Stimulated activated CD4-positive, alpha-beta T cell treated with anti-CD3 and anti-CD28 coated beads, Interleukin-1b, Interleukin-23, amount 100 ng/mL, for 24 hours (primary cell): ENCODE data around the gene PRSS57.

ENCODE experiments used
- DNase-seq, 4 experiments: peaks; one replicate each; pipeline ENCODE4 v3.0.0-alpha.2; 2020; ENCODE audit warnings: low read depth in 4 of 4, low spot score in 1 of 4

The PRSS57 gene

DNA sequence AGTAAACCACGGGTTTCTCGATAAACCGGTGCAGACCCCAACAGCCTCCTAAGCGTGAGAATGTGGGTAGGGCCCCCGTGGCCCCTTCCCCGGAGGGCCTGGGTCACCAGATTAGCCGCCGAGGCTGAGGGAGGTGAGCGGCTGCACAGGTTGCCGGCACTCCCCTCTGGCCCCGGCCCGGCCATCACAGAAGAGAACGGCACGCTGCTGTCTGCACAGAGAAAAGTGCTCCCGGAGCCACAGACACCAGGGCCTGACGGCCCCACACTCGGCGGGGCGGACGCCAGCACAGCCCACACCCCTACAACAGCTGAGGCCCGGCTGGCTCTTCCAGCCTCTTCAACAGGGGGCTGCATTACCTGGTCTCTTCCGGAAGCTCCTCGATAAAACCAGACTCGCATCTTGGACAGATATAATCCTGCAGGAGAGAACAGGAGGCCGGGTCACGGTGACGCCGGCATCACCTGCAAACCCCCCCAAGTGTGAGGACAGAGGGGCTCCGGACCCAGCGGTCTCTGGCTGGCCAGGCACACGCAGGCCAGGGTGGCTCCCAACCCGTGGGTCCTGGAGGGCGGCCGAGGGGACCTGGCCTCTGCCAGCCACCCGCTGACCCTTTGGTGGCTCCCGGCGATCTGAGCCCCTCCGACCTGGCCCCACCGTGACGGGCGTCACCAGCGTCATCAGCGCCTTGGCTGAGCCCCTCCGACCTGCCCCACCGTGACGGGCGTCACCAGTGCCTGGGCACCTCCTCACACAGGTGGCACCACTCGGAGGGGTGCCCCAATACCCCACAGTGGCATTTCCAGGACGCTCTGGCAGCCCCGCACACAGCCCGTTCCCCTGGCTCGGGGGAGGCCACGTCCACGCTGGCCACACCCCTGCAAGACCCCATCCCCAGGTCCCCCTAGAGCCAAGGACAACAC lies 42.5 kb downstream of the PRSS57 start:
- DNase-seq, result no peak

DNA sequence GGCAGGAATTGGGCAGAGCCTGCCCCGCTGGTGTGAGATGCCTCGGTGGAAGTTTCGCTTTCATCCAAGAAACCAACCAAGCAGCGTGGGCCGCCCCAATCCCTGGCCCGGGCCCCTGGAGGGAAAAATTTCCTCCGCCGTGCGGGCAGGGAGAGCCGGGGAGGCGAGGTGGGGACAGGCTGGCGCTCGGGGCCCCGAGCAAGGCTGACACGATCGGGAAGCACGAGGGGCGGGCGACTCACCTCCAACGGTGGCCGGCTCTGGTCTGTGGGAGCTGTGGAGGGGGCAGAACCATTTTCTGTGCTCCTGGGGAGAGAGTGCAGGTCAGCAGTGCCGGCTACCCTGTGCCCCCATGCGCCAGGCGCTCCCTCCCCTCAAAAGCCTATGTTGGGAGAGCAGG lies 43.3 kb downstream of the PRSS57 start:
- DNase-seq, result no peak

DNA sequence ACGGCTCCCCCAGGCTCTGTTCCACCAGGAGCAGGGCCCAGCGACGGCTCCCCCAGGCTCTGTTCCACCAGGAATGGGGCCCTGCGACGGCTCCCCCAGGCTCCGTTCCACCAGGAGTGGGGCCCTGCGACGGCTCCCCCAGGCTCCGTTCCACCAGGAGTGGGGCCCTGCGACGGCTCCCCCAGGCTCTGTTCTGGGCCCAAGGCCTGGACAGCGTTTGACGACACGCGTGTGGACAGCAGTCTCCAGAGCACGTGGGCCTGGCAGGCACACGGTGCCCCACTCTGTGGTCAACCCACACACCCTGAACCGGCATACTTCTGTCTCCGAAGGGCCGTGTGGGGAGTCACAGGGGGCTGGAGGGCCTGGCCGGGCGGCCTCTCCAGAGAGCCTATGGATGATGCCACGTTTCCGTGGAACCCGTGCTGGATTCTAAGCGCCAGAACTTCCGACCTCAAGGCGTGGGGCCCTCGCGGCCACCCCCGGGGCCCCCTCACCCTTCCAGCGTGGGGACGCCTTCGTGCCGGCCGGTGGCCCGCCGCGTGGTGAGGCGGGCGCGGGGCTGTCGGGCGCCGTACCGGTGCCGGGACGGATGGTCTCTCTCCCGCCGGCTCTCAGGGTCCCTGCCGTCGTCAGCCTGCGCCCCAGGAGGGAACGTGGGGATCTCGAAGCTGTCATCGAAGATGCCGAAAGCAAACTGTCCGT lies 44.0 kb downstream of the PRSS57 start:
- no peak for DNase-seq

DNA sequence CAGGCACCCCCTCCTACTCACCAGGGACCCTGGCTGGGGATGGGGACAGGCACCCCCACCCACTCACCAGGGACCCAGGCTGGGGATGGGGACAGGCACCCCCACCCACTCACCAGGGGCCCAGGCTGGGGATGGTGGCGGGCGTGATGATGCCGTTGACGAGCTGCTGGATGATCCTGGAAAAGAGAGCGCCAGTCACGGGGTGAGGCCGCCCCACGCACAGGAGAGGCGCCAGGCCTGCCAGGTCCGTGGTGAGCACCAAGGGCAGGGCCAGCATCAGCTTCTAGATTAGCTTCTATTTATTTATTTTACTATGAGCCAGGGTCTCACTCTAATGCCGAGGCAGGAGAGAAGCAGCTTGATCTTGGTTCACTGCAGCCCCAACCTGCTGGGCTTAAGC lies 45.1 kb downstream of the PRSS57 start:
- no peak for DNase-seq

DNA sequence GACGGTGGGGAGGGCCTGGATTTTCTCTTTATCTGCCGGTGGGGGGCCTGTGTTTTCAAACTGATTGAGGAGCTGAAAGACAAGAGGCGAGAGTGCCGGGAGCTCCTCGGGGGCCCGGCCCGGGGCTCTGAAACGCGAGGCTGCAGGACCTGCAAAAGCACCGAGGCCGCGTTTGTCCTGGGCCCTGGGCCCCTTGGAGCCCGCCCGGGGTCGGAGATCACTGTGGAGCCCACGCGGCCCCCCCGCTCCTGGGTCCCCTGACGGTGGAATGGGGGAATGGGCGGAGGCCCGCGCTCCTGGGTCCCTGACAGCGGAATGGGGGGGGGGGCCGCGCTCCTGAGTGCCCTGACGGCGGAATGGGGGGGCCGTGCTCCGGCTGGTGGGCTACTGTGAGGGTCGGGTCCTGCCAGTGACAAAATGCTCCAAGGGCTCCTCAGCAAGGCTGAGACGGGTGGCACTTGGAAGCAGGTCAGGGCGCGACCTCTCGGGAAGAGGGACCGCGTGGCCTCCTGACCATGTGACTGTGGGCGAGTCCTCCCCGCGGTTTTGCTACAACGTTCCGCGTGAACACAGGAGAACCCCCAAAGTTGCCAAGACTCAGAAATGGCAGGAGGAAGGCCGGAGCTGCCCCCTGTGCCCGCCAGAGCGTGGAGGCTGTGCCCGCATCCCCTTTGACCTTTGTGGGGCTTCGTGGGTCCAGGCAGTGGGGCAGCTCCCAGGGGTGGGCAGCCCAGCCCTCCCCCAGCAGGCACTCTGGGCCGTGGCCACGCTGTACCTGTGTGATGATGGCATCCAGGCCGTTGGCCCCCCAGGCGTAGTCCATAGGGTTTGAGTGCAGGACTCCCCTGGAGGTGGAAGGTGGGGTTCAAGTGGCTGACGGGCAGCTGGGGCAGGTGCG lies 46.1 kb downstream of the PRSS57 start:
- no peak for DNase-seq

DNA sequence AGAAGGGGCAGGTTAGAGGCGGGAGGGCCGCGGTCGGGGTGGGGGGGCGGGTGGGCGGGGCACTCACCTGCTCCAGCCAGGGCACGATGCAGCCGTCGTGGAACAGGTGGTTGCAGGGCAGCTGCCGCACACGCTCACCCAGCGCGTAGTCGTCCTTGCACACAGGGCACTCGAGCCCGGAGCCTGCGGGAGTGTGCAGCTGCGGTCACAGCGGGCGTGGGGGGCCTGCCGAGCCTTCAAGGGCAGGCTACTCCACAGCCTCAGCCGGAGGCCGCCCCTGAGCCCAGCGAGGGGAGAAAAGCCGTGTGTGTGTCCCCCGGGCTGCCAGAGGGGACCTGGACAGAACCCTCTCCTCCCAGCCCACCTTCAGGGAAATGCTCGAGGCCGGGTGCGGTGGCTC lies 46.9 kb downstream of the PRSS57 start:
- no peak for DNase-seq

DNA sequence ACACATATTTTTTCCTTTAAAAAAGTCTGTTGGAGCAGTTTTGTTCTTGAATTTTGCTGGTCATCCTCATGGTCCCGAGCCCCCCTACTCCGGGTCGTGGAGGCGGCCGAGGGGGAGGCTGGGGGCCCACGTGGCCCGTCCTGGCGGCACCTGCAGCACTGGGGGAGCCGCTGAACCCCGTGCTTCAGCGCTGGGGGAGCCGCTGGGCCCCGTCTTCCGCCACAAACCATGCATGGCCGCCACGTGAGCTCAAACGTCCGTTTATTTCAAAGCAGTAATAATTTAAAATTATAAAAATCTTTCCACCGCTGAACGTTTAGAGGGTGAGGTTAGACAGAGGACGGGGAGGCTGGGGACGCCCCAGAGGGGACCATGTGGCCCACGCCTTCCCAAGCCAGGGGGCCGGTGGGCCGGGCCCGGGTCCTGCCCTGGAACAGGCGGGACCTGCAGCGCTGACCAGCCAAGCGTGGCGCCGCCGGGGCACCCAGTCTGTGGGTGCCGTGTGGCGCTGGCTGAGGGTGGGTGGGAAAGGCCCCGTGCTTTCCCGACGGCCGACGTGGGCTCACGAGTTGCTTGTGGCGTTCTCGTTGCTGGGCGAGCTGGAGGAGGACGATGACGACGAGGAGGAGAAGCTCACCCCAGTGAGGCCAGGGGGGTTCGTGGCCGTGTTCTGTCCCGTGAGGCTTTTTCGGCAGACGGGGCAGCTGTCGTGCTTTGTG lies 47.5 kb downstream of the PRSS57 start:
- no peak for DNase-seq

DNA sequence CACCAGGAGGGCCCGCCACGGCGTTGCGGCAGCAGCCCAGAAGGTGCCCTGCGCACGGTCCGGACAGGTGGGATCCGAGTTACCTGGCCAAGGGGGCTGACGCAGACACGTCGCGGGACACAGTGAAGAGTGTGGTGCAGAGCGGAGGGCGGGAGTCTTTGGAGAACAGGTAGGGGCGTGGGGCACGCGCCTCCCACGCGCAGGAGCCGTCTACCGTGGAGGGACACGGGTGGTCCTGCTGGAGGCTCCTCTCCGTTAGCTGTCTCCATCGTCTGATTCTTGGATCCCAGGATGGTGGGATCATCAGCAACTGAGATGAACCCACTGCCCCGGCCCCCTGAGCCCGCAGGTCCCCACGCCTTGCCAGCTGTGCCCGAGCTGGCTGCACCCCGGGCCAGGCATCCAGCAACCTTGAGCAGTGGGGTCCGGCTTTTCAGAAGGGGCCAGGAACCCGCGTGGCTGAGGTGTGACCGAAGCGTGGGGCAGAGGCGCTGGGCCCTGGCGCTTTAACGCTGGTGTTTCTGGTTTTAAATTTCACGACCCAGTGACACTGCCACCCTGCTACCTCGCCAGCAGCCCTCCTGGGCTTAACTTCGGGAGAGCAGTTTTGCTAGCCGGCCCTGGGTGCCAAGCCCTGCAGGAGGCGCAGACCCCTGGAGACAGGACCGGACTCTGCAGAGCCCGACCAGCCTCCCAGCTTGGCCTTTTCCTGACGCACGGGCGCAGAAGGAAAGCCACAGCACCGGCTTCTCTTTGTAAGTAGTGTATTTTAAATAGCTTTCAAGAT lies 48.3 kb downstream of the PRSS57 start:
- DNase-seq, result no peak

DNA sequence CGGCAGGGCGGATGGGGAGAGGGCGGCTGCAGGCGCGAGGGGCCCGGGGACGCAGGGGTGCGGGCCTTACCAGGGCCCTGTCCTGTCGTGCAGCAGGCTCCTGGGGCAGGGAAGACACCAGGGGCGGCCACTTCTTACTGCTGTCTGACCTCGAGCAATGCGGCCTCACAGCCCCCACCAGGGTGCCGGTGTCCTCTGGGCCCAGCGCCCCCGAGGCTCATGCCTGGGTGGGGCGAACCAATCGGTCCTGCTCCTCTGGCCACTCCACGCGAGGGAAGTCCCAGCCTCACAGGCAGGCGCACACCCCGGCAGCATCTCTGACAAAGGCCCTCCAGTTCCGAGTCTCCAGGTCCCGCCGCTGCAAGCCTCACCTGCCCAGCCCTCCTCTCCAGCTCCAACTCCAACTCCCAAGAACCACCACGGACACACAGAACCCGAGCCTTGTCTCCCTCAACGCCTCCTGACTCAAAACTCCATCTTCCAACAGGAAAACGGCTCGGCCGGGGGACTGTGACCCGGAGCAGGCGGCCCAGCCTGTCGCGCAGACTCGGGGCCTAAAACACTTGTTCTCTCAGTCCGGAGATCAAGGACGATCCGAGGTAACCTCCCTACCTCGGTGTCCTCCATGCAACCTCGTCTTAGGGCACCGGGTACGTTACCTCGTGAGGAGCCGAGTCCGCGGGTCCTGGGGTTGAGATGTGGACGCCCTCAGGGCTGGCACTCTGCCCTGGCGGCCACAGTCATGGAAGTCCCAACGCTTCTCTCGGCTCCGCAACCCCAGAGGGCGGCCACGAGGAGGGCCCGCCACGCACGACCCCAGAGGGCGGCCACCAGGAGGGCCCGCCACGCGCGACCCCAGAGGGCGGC lies 49.1 kb downstream of the PRSS57 start:
- DNase-seq, result no peak

DNA sequence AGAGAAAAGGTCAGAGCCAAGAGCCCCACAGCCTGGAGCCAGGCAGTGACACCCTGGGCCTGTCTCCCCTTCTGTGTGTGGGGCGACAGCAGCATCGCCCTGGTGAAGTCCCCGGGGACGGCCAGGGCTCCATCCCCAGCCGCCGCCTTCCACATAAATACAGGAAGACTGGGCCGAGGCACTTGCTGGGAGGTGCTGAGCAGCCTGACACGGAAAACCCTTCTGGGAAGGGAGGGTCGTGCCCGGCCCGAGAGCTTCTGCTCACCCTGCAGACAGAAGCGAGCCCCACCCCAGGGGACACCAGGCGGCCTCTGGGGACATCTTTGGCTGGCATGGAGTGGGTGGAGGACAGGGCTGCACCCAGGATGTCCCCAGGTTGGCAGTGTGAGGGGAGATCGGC lies 50.5 kb downstream of the PRSS57 start:
- DNase-seq, result no peak

DNA sequence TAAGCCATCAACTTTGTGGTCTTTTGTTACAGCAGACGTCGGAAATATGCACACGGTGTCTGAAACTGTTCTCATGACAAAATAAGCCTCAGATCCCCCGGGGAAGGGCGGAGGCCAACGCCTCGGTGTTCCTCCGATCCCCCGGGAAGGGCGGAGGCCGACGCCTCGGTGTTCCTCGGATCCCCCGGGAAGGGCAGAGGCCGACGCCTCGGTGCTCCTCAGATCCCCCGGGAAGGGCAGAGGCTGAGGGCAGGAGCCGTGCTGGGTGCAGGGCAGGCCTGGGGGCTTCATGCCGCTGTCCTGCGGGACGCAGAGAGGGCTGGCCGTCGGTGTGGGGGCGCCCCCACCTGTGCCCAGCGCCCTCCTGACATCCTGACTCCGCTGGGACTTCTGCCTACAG lies 50.9 kb downstream of the PRSS57 start:
- DNase-seq, result no peak

DNA sequence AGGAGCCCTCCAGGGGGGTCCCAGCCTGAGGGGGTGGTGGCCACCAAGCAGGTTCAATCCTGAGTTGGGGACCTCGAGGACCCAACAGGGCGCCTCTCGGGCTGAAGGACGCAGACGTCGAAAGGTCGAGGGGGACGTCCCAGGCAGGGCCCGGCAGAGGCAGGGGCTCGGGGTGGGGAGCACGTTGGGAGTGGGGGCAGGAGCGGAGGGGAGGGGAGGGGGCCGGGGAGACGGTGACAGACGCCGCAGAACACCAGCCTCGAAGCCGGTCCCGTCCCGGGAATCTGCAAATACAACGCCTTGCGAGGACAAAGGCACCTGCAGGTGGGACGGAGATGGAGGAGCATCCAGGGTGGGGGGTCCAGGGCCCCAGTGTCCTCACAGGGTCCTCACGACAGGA lies 51.5 kb downstream of the PRSS57 start:
- no peak for DNase-seq

DNA sequence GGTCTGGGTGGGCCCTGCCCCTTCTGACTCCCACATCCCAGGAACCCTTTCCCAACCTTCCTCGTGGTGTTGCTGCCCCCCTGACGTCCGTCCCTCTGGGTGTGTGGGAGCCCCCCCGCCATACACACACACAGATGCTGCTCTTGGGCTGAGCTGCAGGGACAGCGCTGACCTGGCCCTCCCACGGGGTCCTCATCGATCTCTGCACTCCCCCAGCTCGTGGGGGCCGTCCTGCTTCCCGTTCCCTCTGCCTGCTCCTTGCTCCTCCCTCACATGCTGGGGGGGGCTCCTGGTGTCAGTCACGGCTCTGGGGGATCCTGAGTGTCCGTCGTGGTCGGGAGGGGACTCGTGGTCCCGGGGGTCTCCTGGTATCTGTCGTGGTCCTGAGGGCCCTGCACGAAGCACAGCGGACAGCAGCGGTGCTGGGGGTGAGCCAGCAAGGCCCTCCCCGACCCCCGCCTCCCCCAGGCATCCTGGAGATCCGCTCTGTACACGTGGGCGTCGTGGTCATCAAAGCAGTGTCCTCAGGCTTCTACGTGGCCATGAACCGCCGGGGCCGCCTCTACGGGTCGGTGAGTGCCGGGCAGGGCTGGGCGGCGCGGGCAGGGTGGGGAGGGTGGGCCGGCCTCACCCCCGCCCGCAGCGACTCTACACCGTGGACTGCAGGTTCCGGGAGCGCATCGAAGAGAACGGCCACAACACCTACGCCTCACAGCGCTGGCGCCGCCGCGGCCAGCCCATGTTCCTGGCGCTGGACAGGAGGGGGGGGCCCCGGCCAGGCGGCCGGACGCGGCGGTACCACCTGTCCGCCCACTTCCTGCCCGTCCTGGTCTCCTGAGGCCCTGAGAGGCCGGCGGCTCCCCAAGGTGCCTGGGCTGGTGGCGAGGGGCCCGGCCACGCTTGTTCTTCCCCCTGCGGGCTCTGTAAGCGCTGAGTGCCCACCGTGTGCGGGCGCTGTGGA lies 52.2 kb downstream of the PRSS57 start:
- DNase-seq, result no peak

DNA sequence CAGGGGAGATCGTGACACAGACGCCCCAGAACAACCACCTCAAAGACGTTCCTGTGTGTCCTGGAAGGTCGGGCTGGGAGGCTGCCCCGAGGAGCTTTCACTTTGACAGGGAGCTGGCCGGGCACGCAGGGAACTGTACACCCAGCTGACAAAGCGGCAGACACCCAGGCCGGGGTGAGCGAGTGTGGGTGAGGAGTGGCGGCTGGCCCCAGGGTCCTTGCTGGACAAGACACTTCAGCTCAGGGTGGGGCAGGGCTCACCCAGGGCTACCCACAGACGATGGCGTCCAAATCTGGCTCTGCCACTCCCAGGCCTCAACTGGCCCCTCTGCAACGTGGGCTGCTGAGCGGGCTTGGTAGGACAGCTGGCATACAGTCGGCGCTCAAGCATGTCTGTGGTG lies 53.5 kb downstream of the PRSS57 start:
- DNase-seq, result no peak

DNA sequence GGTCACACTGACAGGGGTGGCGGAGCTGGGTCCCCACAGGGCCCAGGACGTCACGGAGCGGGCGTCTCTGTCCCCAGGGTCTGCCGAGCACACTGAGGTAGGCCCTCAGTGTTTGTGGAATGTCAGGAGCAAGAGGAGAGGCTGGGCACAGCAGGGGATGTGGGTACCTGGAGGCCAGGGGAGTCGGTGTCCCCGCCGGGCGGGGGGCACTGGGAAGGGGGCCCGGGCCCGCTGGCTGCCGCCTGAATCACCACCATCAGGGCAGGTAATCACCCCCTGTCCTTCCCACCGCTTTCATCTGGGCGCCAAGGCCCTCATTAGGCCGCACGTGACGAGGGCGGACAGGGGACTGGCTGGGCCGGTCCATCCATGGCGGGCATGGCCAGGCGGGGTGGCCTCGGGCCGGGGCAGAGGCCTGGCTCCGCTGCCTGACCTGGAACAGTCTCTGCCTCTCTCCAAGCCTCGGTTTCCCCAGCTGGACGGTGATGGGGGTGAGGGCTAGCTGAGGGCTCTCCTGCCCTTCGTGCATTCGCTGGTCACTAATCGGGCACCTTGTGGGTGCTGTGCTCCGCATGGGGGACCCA lies 54.6 kb downstream of the PRSS57 start:
- no peak for DNase-seq

DNA sequence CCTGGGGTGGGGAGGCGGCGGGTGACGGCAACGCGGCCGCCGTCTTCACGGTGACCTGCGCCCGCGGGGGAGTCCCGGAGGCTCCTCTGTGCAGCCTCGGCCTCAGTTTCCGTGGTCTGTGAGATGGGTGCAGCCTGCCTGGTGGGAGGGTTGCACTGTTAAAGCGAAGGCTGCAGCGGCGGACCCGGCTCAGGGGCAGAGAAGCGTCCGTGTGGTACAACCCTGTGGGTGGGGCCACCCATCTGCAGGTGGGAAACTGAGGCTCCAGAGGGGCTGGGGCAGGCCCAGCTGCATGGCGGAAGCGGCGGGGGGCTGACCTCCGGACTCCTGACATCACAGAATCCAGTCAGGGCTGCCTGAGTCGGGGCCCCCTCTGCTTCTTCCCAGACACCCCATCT lies 55.1 kb downstream of the PRSS57 start:
- DNase-seq, result no peak

DNA sequence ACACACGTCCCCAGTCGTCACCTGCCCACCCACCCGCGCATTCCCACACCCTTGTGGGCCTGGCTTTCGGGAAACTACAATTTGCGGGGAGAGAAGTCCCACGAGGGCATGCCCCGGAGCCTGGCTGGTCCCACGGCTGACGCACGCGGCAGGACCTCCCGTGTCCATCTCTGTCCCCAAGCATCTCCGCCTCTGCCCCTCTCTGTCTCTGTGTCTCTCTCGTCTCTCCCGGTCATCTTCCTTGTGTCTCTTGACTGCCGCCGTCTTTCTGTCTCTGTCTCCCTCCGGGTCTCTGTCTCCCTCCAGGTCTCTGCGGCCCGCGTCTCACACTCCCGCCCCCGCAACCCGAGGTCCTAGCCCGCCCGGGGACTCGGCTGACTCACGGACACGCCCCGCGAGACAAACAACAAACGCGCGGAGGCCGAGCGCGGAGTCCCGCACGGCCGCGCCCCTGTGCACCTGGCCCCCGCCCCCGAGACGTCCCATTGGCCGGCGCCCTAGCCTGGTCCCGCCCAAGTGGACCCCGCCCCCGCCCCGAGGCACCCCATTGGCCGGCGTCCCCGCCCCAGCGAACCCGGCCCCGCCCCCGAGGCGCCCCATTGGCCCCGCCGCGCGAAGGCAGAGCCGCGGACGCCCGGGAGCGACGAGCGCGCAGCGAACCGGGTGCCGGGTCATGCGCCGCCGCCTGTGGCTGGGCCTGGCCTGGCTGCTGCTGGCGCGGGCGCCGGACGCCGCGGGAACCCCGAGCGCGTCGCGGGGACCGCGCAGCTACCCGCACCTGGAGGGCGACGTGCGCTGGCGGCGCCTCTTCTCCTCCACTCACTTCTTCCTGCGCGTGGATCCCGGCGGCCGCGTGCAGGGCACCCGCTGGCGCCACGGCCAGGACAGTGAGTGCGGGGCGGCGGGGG lies 55.7 kb downstream of the PRSS57 start, which contains the start of gene FGF22:
Gene FGF22, plus strand, starts transcription at position 627 of the 908 bp plus-strand sequence. Its CDS starts 47 bp downstream, at position 674.
- peak; percentile 89 to 94 (median 94) for DNase-seq
